Suprapubic skin (tissue), 3 donors: ENCODE measurements around the gene CES2.

Source experiments
- CTCF ChIP-seq, 2 donors: fragments of 200-600 bp in 1 of 2; fragments of 450-650 bp in 1 of 2; sonication (generic) in 1 of 2; IDR thresholded peaks; one replicate each; pipeline ENCODE4 v1.5.1; 2016 to 2019; ENCODE audit warnings: antibody characterized with exemption in 2 of 2, mild to moderate bottlenecking in 1 of 2, moderate library complexity in 1 of 2
- POLR2A ChIP-seq, 2 donors: fragments of 450-650 bp; IDR thresholded peaks; one replicate each; pipeline ENCODE4 v1.6.1; 2017; ENCODE audit warnings: antibody characterized with exemption in 2 of 2, mild to moderate bottlenecking in 2 of 2, moderate library complexity in 2 of 2

GRCh38 chr16:66908116-66908515 lies 27.2 kb upstream of the CES2 start:
- TF ChIP-seq POLR2A (IDR thresholded peaks at IDR 0.05) (no peak), CTCF (IDR thresholded peaks at IDR 0.05) (no peak)
